HG02763 (cell line): ENCODE data around the gene GPX4.

Experiments
- ATAC-seq: cut with Tn5 transposase; IDR thresholded peaks from one replicate; pipeline ENCODE4 v1.9.1; 2021; ENCODE audit warnings: mild to moderate bottlenecking, moderate library complexity; ENCODE audit not compliant: unreplicated experiment

GPX4 gene

DNA sequence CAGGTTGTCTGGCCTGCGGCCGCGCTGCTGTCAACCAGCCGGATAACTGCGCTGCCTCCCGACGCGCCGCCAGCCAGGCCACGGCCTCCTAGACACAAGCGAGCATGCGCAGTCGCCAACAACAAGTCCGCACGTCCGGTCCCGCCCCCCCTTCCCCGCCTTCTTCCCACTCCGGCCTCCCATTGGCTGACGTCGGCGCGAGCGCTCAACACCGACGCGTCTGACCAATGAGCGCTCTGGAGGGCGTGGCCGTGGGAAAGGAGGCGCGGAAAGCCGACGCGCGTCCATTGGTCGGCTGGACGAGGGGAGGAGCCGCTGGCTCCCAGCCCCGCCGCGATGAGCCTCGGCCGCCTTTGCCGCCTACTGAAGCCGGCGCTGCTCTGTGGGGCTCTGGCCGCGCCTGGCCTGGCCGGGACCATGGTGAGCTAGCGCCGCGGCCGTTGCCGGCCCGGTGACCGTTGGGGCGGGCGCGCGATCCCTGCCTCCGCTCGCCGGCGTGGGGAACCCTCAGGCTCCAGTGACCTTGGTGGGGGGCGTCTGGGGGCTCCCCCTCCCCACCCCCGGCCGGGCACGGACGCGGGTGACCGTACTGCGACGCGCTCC lies at the start of gene GPX4:
Gene GPX4, plus strand, starts transcription at position 287 of the 603 bp plus-strand sequence. Its CDS starts 50 bp downstream, at position 337.
- ATAC-seq, result peak; percentile 70

DNA sequence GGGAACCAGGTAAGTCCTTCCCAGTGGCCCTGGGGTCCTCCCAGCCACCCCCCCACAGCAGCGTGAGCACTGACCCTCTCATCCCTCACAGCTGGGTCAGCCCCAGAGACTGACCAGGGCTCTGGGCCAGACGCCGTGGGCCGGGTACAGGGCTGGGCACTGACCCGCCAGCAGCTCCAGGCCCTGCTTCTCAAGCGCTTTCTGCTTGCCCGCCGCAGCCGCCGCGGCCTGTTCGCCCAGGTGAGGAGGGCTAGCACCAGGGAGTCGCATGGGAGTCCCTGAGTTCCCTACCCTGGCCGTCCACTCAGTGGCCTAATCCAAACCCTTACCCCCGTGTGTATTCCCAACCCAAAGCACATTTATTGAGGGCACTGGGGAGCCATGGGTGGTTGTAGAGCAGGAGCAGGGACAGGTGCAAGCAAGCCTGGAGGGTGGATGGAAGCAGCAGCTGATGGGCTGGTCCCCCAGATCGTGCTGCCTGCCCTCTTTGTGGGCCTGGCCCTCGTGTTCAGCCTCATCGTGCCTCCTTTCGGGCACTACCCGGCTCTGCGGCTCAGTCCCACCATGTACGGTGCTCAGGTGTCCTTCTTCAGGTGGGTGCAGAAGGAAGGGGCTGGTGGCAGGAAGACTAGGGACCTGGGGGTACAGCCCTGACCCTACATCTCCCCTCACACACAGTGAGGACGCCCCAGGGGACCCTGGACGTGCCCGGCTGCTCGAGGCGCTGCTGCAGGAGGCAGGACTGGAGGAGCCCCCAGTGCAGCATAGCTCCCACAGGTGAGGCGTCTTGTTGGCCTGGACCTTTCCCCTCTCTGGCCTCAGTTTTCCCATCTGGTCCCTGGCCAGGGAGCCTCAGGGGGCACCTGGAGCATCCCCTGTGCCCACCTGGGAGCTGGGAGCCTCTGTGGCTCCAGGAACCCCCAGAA lies 49.4 kb upstream of the GPX4 start:
- ATAC-seq, result no peak

GRCh38 chr19:1055028-1055425 lies 48.8 kb upstream of the GPX4 start:
- ATAC-seq, result no peak

DNA sequence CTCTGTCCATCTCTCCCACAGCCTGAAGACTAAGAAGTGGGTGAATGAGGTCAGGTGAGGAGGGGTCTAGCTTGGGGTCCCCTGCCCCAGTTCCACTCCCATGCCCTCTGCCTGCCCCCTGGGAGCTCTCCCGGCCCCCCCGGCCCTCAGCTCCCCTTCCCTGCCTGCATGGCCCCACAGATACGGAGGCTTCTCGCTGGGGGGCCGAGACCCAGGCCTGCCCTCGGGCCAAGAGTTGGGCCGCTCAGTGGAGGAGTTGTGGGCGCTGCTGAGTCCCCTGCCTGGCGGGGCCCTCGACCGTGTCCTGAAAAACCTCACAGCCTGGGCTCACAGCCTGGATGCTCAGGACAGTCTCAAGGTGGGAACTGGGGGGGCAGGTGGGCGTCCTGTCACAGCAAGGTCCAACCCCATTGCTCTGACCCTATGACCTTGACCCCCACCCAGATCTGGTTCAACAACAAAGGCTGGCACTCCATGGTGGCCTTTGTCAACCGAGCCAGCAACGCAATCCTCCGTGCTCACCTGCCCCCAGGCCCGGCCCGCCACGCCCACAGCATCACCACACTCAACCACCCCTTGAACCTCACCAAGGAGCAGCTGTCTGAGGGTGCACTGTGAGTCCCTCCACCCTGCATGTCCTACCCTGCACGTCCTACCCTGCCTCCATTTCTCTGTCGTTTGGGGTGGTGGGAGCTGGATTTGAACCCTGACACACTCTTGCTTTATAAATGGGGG lies 47.7 kb upstream of the GPX4 start:
- ATAC-seq, result no peak

DNA sequence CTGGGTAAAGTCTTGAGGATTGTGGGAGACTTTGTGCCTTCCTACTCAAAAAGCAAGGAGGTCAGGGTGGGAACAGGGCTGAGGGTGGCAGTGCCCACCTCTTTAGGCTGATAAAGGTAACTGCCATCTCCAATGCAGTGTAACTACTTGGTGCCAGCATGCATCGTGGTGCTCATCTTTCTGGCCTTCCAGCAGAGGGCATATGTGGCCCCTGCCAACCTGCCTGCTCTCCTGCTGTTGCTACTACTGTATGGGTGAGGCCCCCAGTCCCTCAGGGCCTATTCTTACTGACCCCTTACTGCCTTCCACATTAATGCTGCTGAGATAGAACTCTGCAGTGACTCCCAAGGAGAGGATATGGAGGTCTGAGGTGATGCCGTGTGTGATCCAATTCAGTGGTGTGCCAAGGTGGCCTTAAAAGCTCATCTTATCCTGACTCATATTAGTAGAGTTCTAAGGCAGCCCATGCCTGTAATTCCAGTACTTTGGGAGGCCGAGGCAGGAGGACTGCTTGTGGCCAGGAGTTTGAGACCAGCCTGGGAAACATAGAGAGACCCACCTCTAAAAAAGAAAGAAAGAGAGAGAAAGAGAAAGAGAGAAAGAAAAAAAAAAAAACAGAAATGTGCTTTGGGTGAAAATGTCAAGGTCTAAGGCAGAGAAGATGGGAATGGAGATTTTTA lies 46.5 kb upstream of the GPX4 start:
- no peak for ATAC-seq

DNA sequence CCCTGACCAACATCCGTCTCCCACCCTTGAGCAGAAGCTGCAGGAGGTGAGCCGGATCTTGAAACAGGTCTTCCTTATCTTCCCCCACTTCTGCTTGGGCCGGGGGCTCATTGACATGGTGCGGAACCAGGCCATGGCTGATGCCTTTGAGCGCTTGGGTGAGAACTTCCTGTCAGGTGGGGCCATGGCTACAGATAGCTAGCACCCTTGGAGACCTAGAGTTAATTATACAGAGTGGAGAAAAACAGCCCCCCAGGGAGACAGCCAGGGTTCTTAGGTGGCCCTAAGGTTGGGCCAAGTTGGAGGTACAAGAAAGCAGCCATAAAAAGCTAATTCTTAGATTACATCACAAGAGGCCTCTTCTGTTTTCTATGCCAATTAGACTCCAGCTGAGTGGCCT lies 45.7 kb upstream of the GPX4 start:
- no peak for ATAC-seq

GRCh38 chr19:1060689-1061088 lies 43.1 kb upstream of the GPX4 start:
- no peak for ATAC-seq

- ATAC-seq, result no peak
Observed at GRCh38 chr19:1061987-1062386, 41.8 kb upstream of the GPX4 start.

DNA sequence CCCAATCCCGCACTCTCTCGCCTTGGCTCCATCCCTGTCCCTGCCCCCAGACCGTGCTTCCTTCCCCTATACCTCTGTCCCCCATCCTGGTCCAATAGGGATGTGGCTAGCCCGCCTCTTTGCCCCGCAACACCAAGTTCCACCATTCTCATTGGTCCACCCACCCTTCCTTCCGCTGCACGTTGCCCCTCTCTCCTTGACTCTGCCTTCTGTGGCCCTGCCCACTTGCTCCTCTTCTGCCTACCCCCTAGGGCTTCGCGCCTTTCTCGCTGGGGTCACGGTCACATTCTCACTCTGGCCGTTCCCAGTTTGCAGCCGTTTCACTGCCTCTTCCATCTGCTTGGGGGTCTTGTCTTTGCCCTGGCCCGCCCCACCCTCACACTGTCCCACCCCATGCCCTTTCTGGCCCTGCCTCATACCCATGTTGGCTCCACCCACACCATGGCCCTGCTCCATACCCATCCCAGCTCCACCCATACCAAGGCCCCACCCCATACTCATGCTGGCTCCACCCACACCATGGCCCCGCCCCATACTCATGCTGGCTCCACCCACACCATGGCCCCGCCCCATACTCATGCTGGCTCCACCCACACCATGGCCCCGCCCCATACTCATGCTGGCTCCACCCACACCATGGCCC lies 41.3 kb upstream of the GPX4 start:
- no peak for ATAC-seq

GRCh38 chr19:1063030-1063908 lies 40.5 kb upstream of the GPX4 start:
- ATAC-seq, result no peak

DNA sequence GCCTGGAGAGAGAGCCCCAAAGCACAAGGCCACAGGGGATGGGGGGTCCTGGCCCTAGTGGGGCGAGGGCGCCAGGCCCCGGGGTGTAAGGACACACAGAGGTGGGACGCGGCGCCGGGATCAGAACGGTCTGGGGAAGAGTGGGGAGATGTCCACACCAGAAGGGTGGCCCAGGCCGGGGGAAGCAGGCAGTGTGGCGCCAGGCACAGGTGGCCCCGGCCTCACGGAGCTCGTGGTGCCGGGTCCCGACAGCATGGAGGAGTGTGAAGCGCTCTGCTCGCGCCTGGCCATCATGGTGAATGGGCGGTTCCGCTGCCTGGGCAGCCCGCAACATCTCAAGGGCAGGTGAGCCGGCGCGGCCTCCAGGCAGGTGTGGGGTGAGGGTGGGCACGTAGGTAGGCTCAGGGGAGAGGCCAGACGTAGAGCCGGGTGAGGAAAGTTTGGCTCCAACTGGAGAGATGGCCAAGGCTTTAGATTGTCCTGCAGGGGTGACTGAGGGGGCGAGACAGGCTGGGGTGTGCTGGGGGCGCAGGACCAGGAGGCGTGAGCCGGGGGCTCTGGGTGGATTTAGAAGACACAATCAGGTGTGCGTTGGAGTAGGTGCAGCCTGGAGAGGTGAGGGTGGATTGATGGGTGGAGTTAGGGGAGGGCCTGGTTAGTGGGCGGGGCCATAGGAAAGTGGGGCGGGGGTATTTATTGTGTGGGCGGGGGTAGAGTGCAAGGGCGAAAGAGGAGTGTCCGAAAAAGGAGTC lies 39.7 kb upstream of the GPX4 start:
- ATAC-seq, result no peak

GRCh38 chr19:1064661-1065605 lies 38.9 kb upstream of the GPX4 start:
- ATAC-seq, result no peak

GRCh38 chr19:1065606-1066109 lies 38.1 kb upstream of the GPX4 start:
- ATAC-seq, result no peak

DNA sequence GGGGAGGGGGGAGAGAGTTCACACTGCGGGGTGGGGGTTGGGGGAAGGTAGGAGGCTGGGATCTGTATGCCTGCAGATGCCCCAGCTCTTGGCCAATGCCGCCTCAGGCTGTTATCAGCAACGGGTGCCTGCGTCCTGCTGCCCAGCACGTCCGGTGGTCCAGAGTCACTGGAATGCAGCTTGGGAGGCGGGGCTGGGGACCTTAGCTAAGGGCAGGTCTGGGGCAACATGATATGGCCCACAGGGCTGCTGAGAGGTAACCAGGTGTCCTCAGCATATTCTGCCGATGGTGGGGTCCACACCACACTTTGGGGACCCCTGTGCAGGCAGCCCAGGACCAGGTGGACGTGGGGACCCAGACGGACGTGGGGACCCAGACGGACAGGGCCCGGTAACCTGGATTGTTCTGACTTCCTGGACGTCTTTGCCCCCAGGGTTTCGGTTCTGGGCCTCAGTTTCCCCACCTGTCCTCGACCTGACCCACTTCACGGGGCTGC lies 37.5 kb upstream of the GPX4 start:
- no peak for ATAC-seq

DNA sequence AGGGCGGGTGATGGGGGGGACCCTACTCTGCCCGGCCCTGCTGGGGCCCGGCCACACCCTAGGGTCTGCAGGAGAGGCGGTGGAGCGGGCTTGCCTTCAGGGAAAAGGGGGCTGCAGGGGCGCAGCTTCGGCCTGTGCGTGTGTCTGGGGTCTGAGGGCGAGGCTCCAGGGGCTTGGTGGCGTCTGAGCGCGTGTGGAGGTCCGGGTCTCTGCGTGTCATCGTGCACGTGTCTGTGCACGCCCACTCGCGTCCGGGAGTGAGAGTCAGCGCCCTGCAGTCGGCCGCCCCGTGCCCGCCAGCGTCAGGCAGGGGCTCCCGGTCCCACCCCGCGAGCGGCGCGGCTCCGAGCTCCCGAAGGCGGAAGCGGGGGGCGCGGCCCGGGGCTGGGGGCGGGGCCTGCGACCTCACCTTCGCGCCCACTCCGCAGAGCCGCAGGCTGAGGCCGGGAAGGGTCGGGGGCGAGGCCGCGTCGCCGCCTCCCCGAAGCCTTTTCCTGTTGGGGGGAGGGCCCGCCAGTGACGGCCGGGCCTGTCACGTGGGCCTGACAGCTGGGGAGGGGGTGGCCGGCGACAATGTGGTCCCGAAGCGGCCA lies 37.0 kb upstream of the GPX4 start, which contains the start of gene ARHGAP45:
Gene ARHGAP45, plus strand, starts transcription at position 420 of the 593 bp plus-strand sequence. CDS start 239 bp downstream, outside the sequence.
- peak; percentile 46 for ATAC-seq

DNA sequence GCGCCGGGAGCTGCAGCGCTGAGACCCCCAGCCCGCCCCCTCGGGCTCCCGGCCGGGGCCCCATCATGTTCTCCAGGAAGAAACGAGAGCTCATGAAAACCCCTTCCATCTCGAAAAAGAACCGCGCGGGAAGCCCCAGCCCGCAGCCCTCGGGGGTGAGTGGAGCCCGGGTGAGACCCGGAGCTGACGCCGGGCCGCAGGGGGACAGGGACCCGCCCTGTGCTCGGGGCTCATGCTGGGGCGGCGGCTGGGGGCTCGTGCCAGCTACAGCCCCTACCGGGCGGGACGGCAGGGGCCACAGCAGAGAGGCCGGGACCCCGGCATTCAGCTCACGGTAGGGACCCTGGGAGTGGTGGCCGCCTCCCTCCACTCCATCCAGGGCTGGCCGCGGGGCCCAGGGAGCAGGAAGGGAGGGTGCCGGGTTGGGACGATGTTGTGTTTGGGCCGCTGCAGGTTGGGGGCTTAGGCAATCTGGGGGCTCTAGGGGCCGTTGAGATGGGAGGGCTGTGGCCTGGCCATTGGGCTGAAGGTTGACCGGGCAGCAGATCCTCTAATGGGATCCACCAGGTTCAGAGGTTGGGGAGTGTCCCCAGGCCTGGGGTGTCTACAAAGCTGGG lies 36.3 kb upstream of the GPX4 start:
- peak; percentile 5 for ATAC-seq
